A549 (cell line): ENCODE measurements around the gene CCDC85B. TPM values are rescaled to one million over a fixed set of nuclear protein-coding genes. Genes with fewer than 3 reads are reported as not detected.
A peak's percentile ranks its signal among the peaks of the same experiment; 100 is the strongest.
"Not testable (repeated sequence)": the region's sequence is repeated elsewhere in the genome, so short reads cannot be mapped to it uniquely, and the experiment has no call there.

Experiments used
- ATAC-seq, 2 experiments: fragments of 200-7000 bp in 1 of 2; fragments of >200 bp in 1 of 2; cut with Nextera tagmentation in 1 of 2; cut with Tn5 transposase in 1 of 2; 3 replicates each; pipeline versions ENCODE4 v1.8.0 to v1.9.1; 2018 to 2020; ENCODE audit warnings: mild to moderate bottlenecking in 1 of 2, moderate library complexity in 1 of 2
- CTCF ChIA-PET: fragments of 300-600 bp; sonication (Branson Sonifier 250); formaldehyde crosslinking; extraction: SDS; loops from one replicate; lab custom pipeline; 2021; ENCODE audit warnings: antibody characterized with exemption, inconsistent platforms; lab: Yijun Ruan, JAX
- POLR2A ChIA-PET: fragments of 350-600 bp; formaldehyde crosslinking; extraction: SDS; loops from one replicate; lab custom pipeline; 2021; ENCODE audit warnings: antibody characterized with exemption, inconsistent platforms; lab: Yijun Ruan, JAX
- DNase-seq, 2 experiments: peaks; one replicate each; pipeline versions ENCODE4 v3.0.0 to v3.0.0-alpha.2; 2011 to 2016; ENCODE audit warnings: low read depth in 1 of 2, low spot score in 1 of 2
- FAIRE-seq: peaks from 2 replicates; lab custom pipeline; 2011; peaks lifted over from hg19 to GRCh38; lab: Jason Lieb, UNC
- H3K27ac ChIP-seq, 2 experiments: fragments of >200 bp; sonication (Bioruptor Twin); formaldehyde crosslinking; 3 replicates each; pipeline ENCODE4 v1.5.1; 2016 to 2017
- H3K4me1 ChIP-seq: fragments of >200 bp; sonication (Bioruptor Twin); formaldehyde crosslinking; 3 replicates; pipeline ENCODE4 v1.6.1; 2016
- H3K4me2 ChIP-seq: fragments of >200 bp; sonication (Bioruptor Twin); formaldehyde crosslinking; 3 replicates; pipeline ENCODE4 v1.6.1; 2016
- H3K4me3 ChIP-seq: fragments of >200 bp; sonication (Bioruptor Twin); formaldehyde crosslinking; 3 replicates; pipeline ENCODE4 v1.5.1; 2016
- H3K9me3 ChIP-seq: fragments of >200 bp; sonication (Bioruptor Twin); formaldehyde crosslinking; 3 replicates; pipeline ENCODE4 v1.6.1; 2016
- ATOH8 ChIP-seq: fragments of 250-450 bp; sonication (Bioruptor Pico); IDR thresholded peaks from 2 replicates; pipeline ENCODE4 v1.5.0; 2020; ENCODE audit warnings: low read depth, mild to moderate bottlenecking, moderate library complexity
- CEBPB ChIP-seq, 2 experiments: fragments of >200 bp in 1 of 2; sonication (Bioruptor Twin) in 1 of 2; formaldehyde crosslinking in 1 of 2; IDR thresholded peaks; 2 replicates each; pipeline ENCODE4 v1.6.1; 2012 to 2016
- CHD2 ChIP-seq: fragments of 150-350 bp; IDR thresholded peaks from 2 replicates; pipeline ENCODE4 v1.6.1; 2014; ENCODE audit warnings: low read length; ENCODE audit not compliant: partially characterized antibody
- CHD4 ChIP-seq: fragments of 200-600 bp; sonication (generic); IDR thresholded peaks from 2 replicates; pipeline ENCODE4 v1.6.1; 2016; ENCODE audit warnings: antibody characterized with exemption, mild to moderate bottlenecking, borderline replicate concordance
- EHF ChIP-seq: fragments of 250-450 bp; sonication (Bioruptor Pico); IDR thresholded peaks from 2 replicates; pipeline ENCODE4 v1.5.0; 2020; ENCODE audit warnings: mild to moderate bottlenecking
- EHMT2 ChIP-seq: fragments of 200-600 bp; sonication (generic); IDR thresholded peaks from 2 replicates; pipeline ENCODE4 v1.6.1; 2016; ENCODE audit warnings: antibody characterized with exemption, low read depth, mild to moderate bottlenecking, moderate library complexity
- ESRRA ChIP-seq: fragments of 150-350 bp; IDR thresholded peaks from 2 replicates; pipeline ENCODE4 v1.6.1; 2014; ENCODE audit warnings: mild to moderate bottlenecking, low read length, borderline replicate concordance
- FOSL2 ChIP-seq, 2 experiments: fragments of 450-650 bp in 1 of 2; fragments of >200 bp in 1 of 2; sonication (Bioruptor Twin) in 1 of 2; formaldehyde crosslinking; IDR thresholded peaks; 2 replicates each; pipeline versions ENCODE4 v1.5.0 to v1.6.1; 2016 to 2020; ENCODE audit warnings: mild to moderate bottlenecking in 1 of 2, moderate library complexity in 1 of 2
- HDAC2 ChIP-seq: fragments of 200-600 bp; sonication (generic); IDR thresholded peaks from 2 replicates; pipeline ENCODE4 v1.6.1; 2016
- HES2 ChIP-seq: fragments of >200 bp; sonication (Bioruptor Twin); formaldehyde crosslinking; IDR thresholded peaks from 2 replicates; pipeline ENCODE4 v1.6.1; 2016
- HEYL ChIP-seq: fragments of 250-450 bp; sonication (Bioruptor Pico); IDR thresholded peaks from 2 replicates; pipeline ENCODE4 v1.8.0; 2021; ENCODE audit warnings: mild to moderate bottlenecking, moderate library complexity
- HOXB13 ChIP-seq: fragments of 250-450 bp; sonication (Bioruptor Pico); IDR thresholded peaks from 2 replicates; pipeline ENCODE4 v1.5.0; 2020; ENCODE audit warnings: low read depth, mild to moderate bottlenecking, moderate library complexity
- JUNB ChIP-seq: fragments of >200 bp; sonication (Bioruptor Twin); formaldehyde crosslinking; IDR thresholded peaks from 2 replicates; pipeline ENCODE4 v1.6.1; 2016
- KDM1A ChIP-seq: fragments of 200-600 bp; sonication (generic); IDR thresholded peaks from 2 replicates; pipeline ENCODE4 v1.6.1; 2016; ENCODE audit warnings: low read depth, mild to moderate bottlenecking
- MAFK ChIP-seq: fragments of 450-650 bp; IDR thresholded peaks from 2 replicates; pipeline ENCODE4 v1.6.1; 2014; ENCODE audit not compliant: partially characterized antibody
- MYC ChIP-seq: IDR thresholded peaks from 2 replicates; pipeline ENCODE4 v1.6.1; 2012; ENCODE audit warnings: mild to moderate bottlenecking, inconsistent platforms, low read length, improper control_type of control experiment, borderline replicate concordance
- NFE2L2 ChIP-seq: fragments of 150-350 bp; conservative IDR thresholded peaks from 2 replicates; pipeline ENCODE4 v1.6.1; 2014; ENCODE audit warnings: low read length
- NR3C1 ChIP-seq: fragments of >200 bp; sonication (Bioruptor Twin); formaldehyde crosslinking; IDR thresholded peaks from 3 replicates; pipeline ENCODE4 v1.6.1; 2017
- PHF8 ChIP-seq: fragments of 200-600 bp; sonication (generic); IDR thresholded peaks from 2 replicates; pipeline ENCODE4 v1.6.1; 2016; ENCODE audit warnings: low read depth, mild to moderate bottlenecking, antibody characterized with exemption, moderate library complexity, borderline replicate concordance
- RARB ChIP-seq: fragments of 250-450 bp; sonication (Bioruptor Pico); IDR thresholded peaks from 2 replicates; pipeline ENCODE4 v1.8.0; 2021; ENCODE audit warnings: mild to moderate bottlenecking, moderate library complexity
- TFCP2L1 ChIP-seq: fragments of 250-450 bp; sonication (Bioruptor Pico); IDR thresholded peaks from 2 replicates; pipeline ENCODE4 v1.5.0; 2021; ENCODE audit warnings: mild to moderate bottlenecking
- USF2 ChIP-seq: fragments of 450-650 bp; IDR thresholded peaks from 2 replicates; pipeline ENCODE4 v1.6.1; 2014; ENCODE audit warnings: antibody characterized with exemption
- WGBS: methylation state at CpG from one replicate; pipeline ENCODE4 v1.1.6; 2017; ENCODE audit errors: missing lambda C conversion rate; 5-methylcytosine and 5-hydroxymethylcytosine counted together
- polyA plus RNA-seq, 4 experiments: library from polyadenylated mRNA; depleted of rRNA in 3 of 4; stranded (reverse); fragments of >200 nt; fragmentation: RNase III in 1 of 4; extraction: RNeasy Plus Mini Kit Qiagen cat#74134 plus additional on column Dnase treatment in 1 of 4; gene quantifications; 2 replicates in 3 of 4; 3 replicates in 1 of 4; pipeline ENCODE4 v1.2.3, GENCODE V29; 2011 to 2017
- TF ChIP-seq, protein P1 (sequence below): IDR thresholded peaks from 2 replicates; pipeline ENCODE4 v1.6.1; 2012

The CCDC85B gene
- polyA plus RNA-seq, 2 of the 4 experiments (the other 2 are of a cell fraction) = 7.3 to 27.5 TPM

GRCh38 chr11:65843811-65844210 lies 46.7 kb upstream of the CCDC85B start:
- WGBS = 80% methylated on average over 3 of the region's 3 CpGs
- H3K27ac ChIP-seq = no peak overlapping the region
- no peak for FAIRE-seq
- no peaks in the 10 kb centered on the region for H3K4me1 ChIP-seq
- no peak for DNase-seq
- TF ChIP-seq NFE2L2 (no peak), KDM1A (no peak), RARB (no peak), CHD4 (no peak)
- ChIA-PET CTCF (interaction anchor here (0.8 to 1.9 kb wide), 9 partner anchors 8 to 206 kb away, joined by 3 to 8 read pairs (median 3); partner anchors contain the start of genes MUS81 and SIPA1), POLR2A (interaction anchor here (0.8 kb wide), 1 partner anchor 11 kb away, joined by 4 read pairs; no protein-coding TSS in a partner anchor)
- H3K9me3 ChIP-seq = no peaks in the 10 kb centered on the region
- H3K4me3 ChIP-seq = no peak overlapping the region
- no peak overlapping the region for H3K4me2 ChIP-seq
- no peak for ATAC-seq

GRCh38 chr11:65844231-65844872 lies 46.1 kb upstream of the CCDC85B start:
- FAIRE-seq (no peak), DNase-seq (no peak), ATAC-seq (no peak)
- H3K4me1 ChIP-seq = no peaks in the 10 kb centered on the region
- no peaks in the 10 kb centered on the region for H3K9me3 ChIP-seq
- CTCF ChIA-PET = interaction anchor here (0.6 to 1.9 kb wide), 8 partner anchors 8 to 206 kb away, joined by 3 to 8 read pairs (median 4); partner anchors contain the start of genes MUS81 and SIPA1
- no peak overlapping the region for H3K4me2 ChIP-seq
- no peak overlapping the region for H3K4me3 ChIP-seq
- H3K27ac ChIP-seq = no peak overlapping the region
- POLR2A ChIA-PET = interaction anchor here (0.6 kb wide), 1 partner anchor 207 kb away, joined by 5 read pairs; the partner anchor contains the start of gene SIPA1
- TF ChIP-seq EHF (CRISPR knock-in tag) = no peak
- TF ChIP-seq KDM1A = no peak
- no peak for TF ChIP-seq EHMT2
- no peak for TF ChIP-seq MAFK
- TF ChIP-seq, all 56 proteins: peak for 0
- 73% methylated on average over 10 of the region's 10 CpGs for WGBS

DNA sequence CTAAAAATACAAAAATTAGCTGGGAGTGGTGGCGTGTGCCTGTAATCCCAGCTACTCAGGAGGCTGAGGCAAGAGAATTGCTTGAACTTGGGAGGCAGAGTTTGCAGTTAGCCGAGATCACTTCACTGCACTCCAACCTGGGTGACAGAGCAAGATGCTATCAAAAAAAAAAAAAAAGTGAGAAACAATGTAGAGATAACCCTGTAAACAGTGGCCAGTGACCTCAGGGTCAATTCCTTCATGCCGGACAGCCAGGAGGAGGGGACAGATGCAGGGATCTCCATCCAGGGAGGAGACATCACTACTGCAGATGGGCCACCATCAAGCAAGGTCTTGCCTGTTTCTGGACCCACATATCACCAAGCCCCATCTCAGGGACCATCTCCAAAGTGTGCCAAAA lies 42.7 kb upstream of the CCDC85B start:
- no peak overlapping the region for H3K27ac ChIP-seq
- no peak overlapping the region for H3K4me3 ChIP-seq
- WGBS = 82% methylated on average over 3 of the region's 3 CpGs
- no peaks in the 10 kb centered on the region for H3K4me1 ChIP-seq
- ChIA-PET POLR2A (interaction anchor here (0.7 to 5.6 kb wide), 3 partner anchors 11 to 401 kb away, joined by 3 to 36 read pairs (median 4); partner anchors contain the start of genes CFL1, KAT5 and MUS81), CTCF (interaction anchor here (0.6 to 7.5 kb wide), 9 partner anchors 9 to 136 kb away, joined by 3 to 45 read pairs (median 4); partner anchors contain the start of genes FIBP, KAT5 and MUS81)
- FAIRE-seq (no peak), ATAC-seq (no peak), DNase-seq (no peak)
- TF ChIP-seq ATOH8 (CRISPR knock-in tag) (no peak), HEYL (CRISPR knock-in tag) (no peak), HOXB13 (CRISPR knock-in tag) (no peak), EHF (CRISPR knock-in tag) (no peak)
- H3K9me3 ChIP-seq = no peaks in the 10 kb centered on the region
- H3K4me2 ChIP-seq = no peak overlapping the region

DNA sequence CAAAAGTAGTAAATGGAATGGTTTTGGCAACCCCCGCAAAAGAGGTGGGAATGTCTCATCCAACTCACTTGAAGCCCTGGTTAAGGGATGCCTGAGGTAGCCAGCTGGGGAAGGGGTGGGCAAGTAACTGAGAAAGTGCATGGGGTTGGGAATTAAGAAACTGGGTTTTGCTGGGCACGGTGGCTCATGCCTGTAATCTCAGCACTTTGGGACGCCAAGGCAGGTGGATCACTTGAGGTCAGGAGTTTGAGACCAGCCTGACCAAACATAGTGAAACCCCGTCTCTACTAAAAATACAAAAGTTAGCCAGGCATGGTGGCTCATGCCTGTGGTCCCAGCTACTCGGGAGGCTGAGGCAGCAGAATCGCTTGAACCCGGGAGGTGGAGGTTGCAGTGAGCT lies 41.8 kb upstream of the CCDC85B start:
- not testable (repeated sequence) for H3K27ac ChIP-seq, DNase-seq, ATAC-seq, H3K4me1 ChIP-seq, H3K9me3 ChIP-seq, H3K4me2 ChIP-seq, H3K4me3 ChIP-seq, FAIRE-seq
- 67% methylated on average over 7 of the region's 7 CpGs for WGBS
- POLR2A ChIA-PET = interaction anchor here (5.6 kb wide), 1 partner anchor 10 kb away, joined by 36 read pairs; the partner anchor contains the start of genes CFL1 and MUS81
- CTCF ChIA-PET = interaction anchor here (0.5 to 7.5 kb wide), 9 partner anchors 9 to 140 kb away, joined by 3 to 45 read pairs (median 4); partner anchors contain the start of genes KAT5 and MUS81

GRCh38 chr11:65849366-65849765 lies 41.1 kb upstream of the CCDC85B start:
- ATAC-seq = peak; percentile 6 to 17; a peak in 5 of 6 replicates
- CTCF ChIA-PET = interaction anchor here (0.7 to 7.5 kb wide), 10 partner anchors 9 to 140 kb away, joined by 3 to 45 read pairs (median 5); partner anchors contain the start of genes KAT5 and MUS81
- POLR2A ChIA-PET = interaction anchor here (5.6 kb wide), 1 partner anchor 10 kb away, joined by 36 read pairs; the partner anchor contains the start of genes CFL1 and MUS81
- Histone ChIP-seq H3K27ac (peak overlapping the region in 1 of 2 experiments; percentile 15; a peak in 1 of 6 replicates), H3K4me1 (peaks cover 4% of the 10 kb centered on the region), H3K4me3 (no peak overlapping the region), H3K4me2 (no peak overlapping the region), H3K9me3 (no peaks in the 10 kb centered on the region)
- no peak for FAIRE-seq
- 50% methylated on average over 8 of the region's 8 CpGs for WGBS
- no peak for DNase-seq
- TF ChIP-seq CEBPB (IDR thresholded peaks at IDR 0.05) (no peak), FOSL2 (IDR thresholded peaks at IDR 0.05) (no peak), FOSL2 (CRISPR knock-in tag; IDR thresholded peaks at IDR 0.05) (no peak), CHD2 (no peak), PHF8 (no peak), MYC (no peak), HES2 (no peak), HDAC2 (no peak), USF2 (no peak), ESRRA (no peak), NR3C1 (no peak), RARB (no peak), TFCP2L1 (CRISPR knock-in tag) (no peak), JUNB (no peak)
- TF ChIP-seq, protein P1, sequence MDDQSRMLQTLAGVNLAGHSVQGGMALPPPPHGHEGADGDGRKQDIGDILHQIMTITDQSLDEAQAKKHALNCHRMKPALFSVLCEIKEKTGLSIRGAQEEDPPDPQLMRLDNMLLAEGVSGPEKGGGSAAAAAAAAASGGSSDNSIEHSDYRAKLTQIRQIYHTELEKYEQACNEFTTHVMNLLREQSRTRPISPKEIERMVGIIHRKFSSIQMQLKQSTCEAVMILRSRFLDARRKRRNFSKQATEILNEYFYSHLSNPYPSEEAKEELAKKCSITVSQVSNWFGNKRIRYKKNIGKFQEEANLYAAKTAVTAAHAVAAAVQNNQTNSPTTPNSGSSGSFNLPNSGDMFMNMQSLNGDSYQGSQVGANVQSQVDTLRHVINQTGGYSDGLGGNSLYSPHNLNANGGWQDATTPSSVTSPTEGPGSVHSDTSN = no peak
